Thyroid gland (tissue), 4 donors: ENCODE results near the gene SELP.

Experiments used
- POLR2A ChIP-seq, 2 donors: fragments of 450-650 bp; IDR thresholded peaks; one replicate each; pipeline ENCODE4 v1.6.1; 2017; ENCODE audit warnings: antibody characterized with exemption in 2 of 2, mild to moderate bottlenecking in 2 of 2, moderate library complexity in 1 of 2
- TF ChIP-seq, protein P1 (sequence below), 6 experiments: fragments of 200-600 bp in 3 of 6; fragments of 450-650 bp in 3 of 6; sonication (generic) in 3 of 6; IDR thresholded peaks; one replicate each; pipeline ENCODE4 v1.5.1; 2016 to 2019; ENCODE audit warnings: antibody characterized with exemption in 6 of 6, mild to moderate bottlenecking in 2 of 6, inconsistent platforms in 1 of 6, moderate library complexity in 1 of 6

DNA sequence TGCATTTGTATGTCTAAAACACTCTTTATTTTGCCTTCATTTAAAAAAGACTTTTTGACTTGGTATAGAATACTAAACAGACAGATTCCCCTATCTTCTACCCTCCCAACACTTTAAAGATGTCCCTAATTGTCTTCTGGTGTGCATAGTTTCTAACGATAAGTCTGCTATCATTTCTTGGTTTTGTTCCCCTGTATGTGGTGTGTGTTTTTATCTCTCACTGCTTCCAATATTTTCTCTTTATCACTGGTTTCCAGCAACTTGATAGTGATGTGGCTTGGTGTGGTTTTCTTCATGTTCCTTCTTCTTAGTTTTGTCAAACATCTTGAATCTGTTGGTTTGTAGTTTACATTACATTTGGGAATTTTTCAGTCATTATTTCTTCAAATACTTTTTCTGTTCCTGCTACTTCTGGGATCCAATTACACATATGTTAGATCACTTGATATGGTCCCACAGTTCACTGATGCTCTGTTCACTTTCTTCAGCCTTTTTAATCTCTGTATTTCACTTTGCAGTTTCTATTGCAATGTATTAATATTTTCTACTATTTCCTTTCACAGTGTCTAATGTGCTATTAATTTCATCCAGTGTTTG is 66.8 kb downstream of the SELP start:
- TF ChIP-seq, protein P1, sequence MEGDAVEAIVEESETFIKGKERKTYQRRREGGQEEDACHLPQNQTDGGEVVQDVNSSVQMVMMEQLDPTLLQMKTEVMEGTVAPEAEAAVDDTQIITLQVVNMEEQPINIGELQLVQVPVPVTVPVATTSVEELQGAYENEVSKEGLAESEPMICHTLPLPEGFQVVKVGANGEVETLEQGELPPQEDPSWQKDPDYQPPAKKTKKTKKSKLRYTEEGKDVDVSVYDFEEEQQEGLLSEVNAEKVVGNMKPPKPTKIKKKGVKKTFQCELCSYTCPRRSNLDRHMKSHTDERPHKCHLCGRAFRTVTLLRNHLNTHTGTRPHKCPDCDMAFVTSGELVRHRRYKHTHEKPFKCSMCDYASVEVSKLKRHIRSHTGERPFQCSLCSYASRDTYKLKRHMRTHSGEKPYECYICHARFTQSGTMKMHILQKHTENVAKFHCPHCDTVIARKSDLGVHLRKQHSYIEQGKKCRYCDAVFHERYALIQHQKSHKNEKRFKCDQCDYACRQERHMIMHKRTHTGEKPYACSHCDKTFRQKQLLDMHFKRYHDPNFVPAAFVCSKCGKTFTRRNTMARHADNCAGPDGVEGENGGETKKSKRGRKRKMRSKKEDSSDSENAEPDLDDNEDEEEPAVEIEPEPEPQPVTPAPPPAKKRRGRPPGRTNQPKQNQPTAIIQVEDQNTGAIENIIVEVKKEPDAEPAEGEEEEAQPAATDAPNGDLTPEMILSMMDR (IDR thresholded peaks at IDR 0.05): no peak
- no peak for TF ChIP-seq POLR2A (IDR thresholded peaks at IDR 0.05)
